NCI-H128 (cell line): Measurements from ENCODE around the gene PSPN.
"Not testable (repeated sequence)": the region's sequence is repeated elsewhere in the genome, so short reads cannot be mapped to it uniquely, and the experiment has no call there.

Source experiments
- DNase-seq: peaks from one replicate; lab custom pipeline; 2025; ENCODE audit not compliant: unreplicated experiment; lab: John Stamatoyannopoulos, UW

The PSPN gene

GRCh38 chr19:6373813-6374108 is 2.0 kb downstream of the PSPN start:
- DNase-seq, result no peak

- peak; percentile 83 for DNase-seq
Observed at GRCh38 chr19:6373096-6373812, 2.5 kb downstream of the PSPN start.

GRCh38 chr19:6372594-6373095 is 3.1 kb downstream of the PSPN start, which contains the start of gene ALKBH7:
ALKBH7 (plus strand) TSS chr19:6372794; CDS start chr19:6372821, 27 bp downstream.
- DNase-seq, result peak; percentile 98

GRCh38 chr19:6364353-6364752 is 11.4 kb downstream of the PSPN start:
- no peak for DNase-seq

- no peak for DNase-seq
Observed at GRCh38 chr19:6362351-6362801, 13.4 kb downstream of the PSPN start.

GRCh38 chr19:6362027-6362350 is 13.7 kb downstream of the PSPN start:
- no peak for DNase-seq

- DNase-seq, result not testable (repeated sequence)
Observed at GRCh38 chr19:6360857-6361216, 14.9 kb downstream of the PSPN start.

GRCh38 chr19:6360445-6360844 is 15.3 kb downstream of the PSPN start:
- not testable (repeated sequence) for DNase-seq

- DNase-seq, result no peak
Observed at GRCh38 chr19:6359568-6360341, 16.0 kb downstream of the PSPN start.

GRCh38 chr19:6358003-6358402 is 17.7 kb downstream of the PSPN start:
- DNase-seq, result no peak

- no peak for DNase-seq
Observed at GRCh38 chr19:6357174-6357573, 18.6 kb downstream of the PSPN start.

GRCh38 chr19:6355321-6356040 is 20.3 kb downstream of the PSPN start:
- DNase-seq, result not testable (repeated sequence)

- DNase-seq, result no peak
Observed at GRCh38 chr19:6354098-6354674, 21.5 kb downstream of the PSPN start.

- DNase-seq, result no peak
Observed at GRCh38 chr19:6352381-6353165, 23.2 kb downstream of the PSPN start.

GRCh38 chr19:6350688-6351087 is 25.0 kb downstream of the PSPN start:
- DNase-seq, result no peak

GRCh38 chr19:6349271-6349670 is 26.5 kb downstream of the PSPN start:
- not testable (repeated sequence) for DNase-seq

GRCh38 chr19:6343462-6343861 is 32.3 kb downstream of the PSPN start:
- no peak for DNase-seq

- DNase-seq, result no peak
Observed at GRCh38 chr19:6340493-6341201, 35.1 kb downstream of the PSPN start.

GRCh38 chr19:6334490-6335285 is 41.0 kb downstream of the PSPN start:
- no peak for DNase-seq
